ENCODE results near the gene HSPA12B.

The HSPA12B gene

DNA sequence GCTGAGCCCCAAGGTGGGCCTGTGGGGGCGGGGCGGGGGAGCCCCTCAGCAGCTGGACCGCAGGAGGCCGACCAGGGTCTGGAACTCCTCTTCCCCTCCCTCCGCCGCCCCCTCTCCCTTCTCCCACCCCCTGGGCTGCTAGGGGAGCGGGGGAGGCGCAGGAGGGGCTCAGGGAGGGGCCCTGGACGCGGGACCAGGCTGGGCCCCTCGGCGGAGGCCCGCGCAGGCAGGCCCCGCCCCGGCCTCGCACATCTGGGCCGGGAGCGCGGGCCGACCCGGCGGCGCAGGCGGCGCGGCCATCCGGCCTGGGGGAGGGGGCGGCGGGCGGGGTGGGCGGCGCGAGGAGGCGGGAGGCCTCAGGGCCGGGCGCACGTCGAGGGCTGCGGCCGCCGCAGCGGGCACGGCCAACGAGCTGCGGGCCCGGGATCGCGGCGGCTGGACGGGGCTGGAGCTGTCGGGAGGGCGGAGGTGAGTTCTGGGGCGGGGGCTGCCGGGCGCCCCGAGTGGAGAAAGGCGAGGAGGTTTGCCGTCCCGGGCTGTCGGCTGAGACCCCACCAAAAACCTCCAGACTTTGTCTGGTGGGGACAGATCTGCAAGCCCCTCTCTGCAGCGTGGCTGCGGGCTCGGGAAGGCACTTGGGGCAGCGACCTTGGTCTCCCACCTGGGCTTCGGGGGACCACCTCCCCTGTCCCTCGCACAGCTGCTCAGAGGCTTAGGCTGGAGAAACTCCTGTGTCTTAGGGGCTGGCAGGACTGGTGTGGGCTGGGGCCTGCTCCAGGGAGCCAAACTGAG, at the start of gene HSPA12B:
Gene HSPA12B, plus strand, starts transcription at position 359 of the 792 bp plus-strand sequence. CDS start 5,990 bp downstream, outside the sequence.
- H3K9ac ChIP-seq (ENCODE audit: low read length): peak within 1 kb of the TSS; percentile 26
- no peaks in the 10 kb centered on the region for H3K4me1 ChIP-seq (ENCODE audit: control insufficient read depth, insufficient read depth, low read length)
- H3K4me3 ChIP-seq (ENCODE audit: low read length): peak within 1 kb of the TSS; percentile 56
- no peaks in the 10 kb centered on the region for H3K36me3 ChIP-seq (ENCODE audit: control insufficient read depth, insufficient read depth, low read length)
- H3K27me3 ChIP-seq (ENCODE audit: control insufficient read depth, insufficient read depth, low read length): peaks cover 8% of the 10 kb centered on the region
- H3K27ac ChIP-seq (ENCODE audit: low read depth, low read length): peak within 1 kb of the TSS; percentile 11

- H3K36me3 ChIP-seq (ENCODE audit: control insufficient read depth, insufficient read depth, low read length): no peaks in the 10 kb centered on the region
- H3K4me3 ChIP-seq (ENCODE audit: low read length): no peak overlapping the region
- peaks cover 24% of the 10 kb centered on the region for H3K4me1 ChIP-seq (ENCODE audit: control insufficient read depth, insufficient read depth, low read length)
- H3K27me3 ChIP-seq (ENCODE audit: control insufficient read depth, insufficient read depth, low read length): peaks cover 6% of the 10 kb centered on the region
- no peak overlapping the region for H3K27ac ChIP-seq (ENCODE audit: low read depth, low read length)
- no peak overlapping the region for H3K9ac ChIP-seq (ENCODE audit: low read length)
Measured at GRCh38 chr20:3685341-3685740, 47.1 kb upstream of the HSPA12B start.

DNA sequence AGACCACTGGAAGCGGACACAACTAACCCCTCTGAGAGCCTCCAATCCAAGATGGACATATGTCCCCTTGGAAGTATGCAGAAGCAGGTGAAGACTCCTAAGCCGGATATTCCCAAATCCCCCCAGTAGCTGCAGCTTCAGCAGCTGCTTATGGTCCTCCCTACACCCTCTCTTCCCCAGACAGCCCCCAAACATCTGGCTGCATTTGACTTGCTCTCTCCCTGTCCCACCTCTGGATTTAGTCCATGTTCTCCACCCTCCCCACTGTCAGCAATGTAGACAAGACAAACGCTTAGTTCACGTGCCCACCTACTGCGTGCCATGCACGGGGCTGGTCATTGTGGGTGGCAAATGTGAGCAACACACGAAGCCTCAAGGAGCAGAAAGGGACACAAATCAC, 46.1 kb upstream of the HSPA12B start:
- peaks cover 18% of the 10 kb centered on the region for H3K4me1 ChIP-seq (ENCODE audit: control insufficient read depth, insufficient read depth, low read length)
- no peaks in the 10 kb centered on the region for H3K36me3 ChIP-seq (ENCODE audit: control insufficient read depth, insufficient read depth, low read length)
- no peaks in the 10 kb centered on the region for H3K27me3 ChIP-seq (ENCODE audit: control insufficient read depth, insufficient read depth, low read length)
- no peak overlapping the region for H3K9ac ChIP-seq (ENCODE audit: low read length)
- peak overlapping the region; percentile 5 for H3K4me3 ChIP-seq (ENCODE audit: low read length)
- H3K27ac ChIP-seq (ENCODE audit: low read depth, low read length): peak overlapping the region; percentile 77

- peaks cover 18% of the 10 kb centered on the region for H3K4me1 ChIP-seq (ENCODE audit: control insufficient read depth, insufficient read depth, low read length)
- peak overlapping the region; percentile 10 for H3K4me3 ChIP-seq (ENCODE audit: low read length)
- no peaks in the 10 kb centered on the region for H3K36me3 ChIP-seq (ENCODE audit: control insufficient read depth, insufficient read depth, low read length)
- peak overlapping the region; percentile 77 for H3K27ac ChIP-seq (ENCODE audit: low read depth, low read length)
- no peak overlapping the region for H3K9ac ChIP-seq (ENCODE audit: low read length)
- no peaks in the 10 kb centered on the region for H3K27me3 ChIP-seq (ENCODE audit: control insufficient read depth, insufficient read depth, low read length)
Measured at GRCh38 chr20:3686867-3687321, 45.6 kb upstream of the HSPA12B start.

- H3K36me3 ChIP-seq (ENCODE audit: control insufficient read depth, insufficient read depth, low read length): no peaks in the 10 kb centered on the region
Measured at GRCh38 chr20:3687655-3688054, 44.8 kb upstream of the HSPA12B start.

GRCh38 chr20:3689978-3690377, 42.5 kb upstream of the HSPA12B start:
- H3K27ac ChIP-seq (ENCODE audit: low read depth, low read length): no peak overlapping the region
- no peaks in the 10 kb centered on the region for H3K36me3 ChIP-seq (ENCODE audit: control insufficient read depth, insufficient read depth, low read length)
- H3K27me3 ChIP-seq (ENCODE audit: control insufficient read depth, insufficient read depth, low read length): no peaks in the 10 kb centered on the region
- no peak overlapping the region for H3K4me3 ChIP-seq (ENCODE audit: low read length)
- peaks cover 18% of the 10 kb centered on the region for H3K4me1 ChIP-seq (ENCODE audit: control insufficient read depth, insufficient read depth, low read length)
- no peak overlapping the region for H3K9ac ChIP-seq (ENCODE audit: low read length)

More at GRCh38 chr20:3687655-3688054, 44.8 kb upstream of the HSPA12B start:
- H3K9ac ChIP-seq (ENCODE audit: low read length): no peak overlapping the region
- H3K27ac ChIP-seq (ENCODE audit: low read depth, low read length): peak overlapping the region; percentile 76
- no peaks in the 10 kb centered on the region for H3K27me3 ChIP-seq (ENCODE audit: control insufficient read depth, insufficient read depth, low read length)
- peaks cover 18% of the 10 kb centered on the region for H3K4me1 ChIP-seq (ENCODE audit: control insufficient read depth, insufficient read depth, low read length)
- H3K4me3 ChIP-seq (ENCODE audit: low read length): no peak overlapping the region

DNA sequence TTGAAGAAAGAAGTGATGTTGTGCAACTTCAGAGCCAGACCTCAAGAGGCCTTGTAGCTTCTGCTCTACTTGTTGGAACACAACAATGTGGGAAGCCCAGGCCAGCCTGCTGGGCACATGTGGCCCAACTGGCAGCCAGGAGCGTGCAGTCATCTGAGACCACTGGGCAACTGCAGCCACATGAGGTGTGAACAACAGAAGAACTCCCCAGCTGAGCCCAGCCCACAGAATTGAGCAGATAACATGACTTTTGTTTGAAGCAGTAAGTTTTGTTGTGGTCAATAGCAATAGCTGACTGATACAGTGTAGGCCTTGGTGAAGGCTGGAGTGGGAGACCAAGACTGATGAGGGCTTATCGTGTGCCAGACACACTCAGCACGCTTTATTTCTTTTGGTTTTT, 42.1 kb upstream of the HSPA12B start:
- peaks cover 18% of the 10 kb centered on the region for H3K4me1 ChIP-seq (ENCODE audit: control insufficient read depth, insufficient read depth, low read length)
- no peaks in the 10 kb centered on the region for H3K36me3 ChIP-seq (ENCODE audit: control insufficient read depth, insufficient read depth, low read length)
- H3K27ac ChIP-seq (ENCODE audit: low read depth, low read length): no peak overlapping the region
- no peak overlapping the region for H3K9ac ChIP-seq (ENCODE audit: low read length)
- no peaks in the 10 kb centered on the region for H3K27me3 ChIP-seq (ENCODE audit: control insufficient read depth, insufficient read depth, low read length)
- H3K4me3 ChIP-seq (ENCODE audit: low read length): no peak overlapping the region

DNA sequence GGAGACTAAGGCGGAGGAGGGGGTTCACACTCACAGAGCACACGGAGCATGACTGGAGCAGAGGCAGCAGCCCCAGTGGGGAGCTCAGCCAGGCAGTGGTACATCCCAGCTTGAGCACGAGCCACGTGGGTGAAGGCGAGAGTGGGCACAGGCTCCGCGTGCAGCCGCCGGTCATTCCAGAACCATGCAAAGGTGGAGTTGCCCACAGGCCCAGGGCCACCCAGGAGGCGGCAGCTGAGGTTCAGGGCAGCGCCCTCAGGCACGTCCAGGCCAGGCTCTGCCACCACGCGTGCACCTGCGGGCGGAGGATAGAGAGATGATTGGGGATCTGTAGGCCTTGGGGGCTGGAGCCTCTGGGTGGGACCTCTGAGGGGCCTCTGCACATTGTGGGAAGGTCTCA, 41.2 kb upstream of the HSPA12B start:
- Histone ChIP-seq H3K4me3 (ENCODE audit: low read length) (no peak overlapping the region), H3K27ac (ENCODE audit: low read depth, low read length) (no peak overlapping the region), H3K9ac (ENCODE audit: low read length) (no peak overlapping the region), H3K36me3 (ENCODE audit: control insufficient read depth, insufficient read depth, low read length) (no peaks in the 10 kb centered on the region), H3K4me1 (ENCODE audit: control insufficient read depth, insufficient read depth, low read length) (peaks cover 13% of the 10 kb centered on the region), H3K27me3 (ENCODE audit: control insufficient read depth, insufficient read depth, low read length) (no peaks in the 10 kb centered on the region)

DNA sequence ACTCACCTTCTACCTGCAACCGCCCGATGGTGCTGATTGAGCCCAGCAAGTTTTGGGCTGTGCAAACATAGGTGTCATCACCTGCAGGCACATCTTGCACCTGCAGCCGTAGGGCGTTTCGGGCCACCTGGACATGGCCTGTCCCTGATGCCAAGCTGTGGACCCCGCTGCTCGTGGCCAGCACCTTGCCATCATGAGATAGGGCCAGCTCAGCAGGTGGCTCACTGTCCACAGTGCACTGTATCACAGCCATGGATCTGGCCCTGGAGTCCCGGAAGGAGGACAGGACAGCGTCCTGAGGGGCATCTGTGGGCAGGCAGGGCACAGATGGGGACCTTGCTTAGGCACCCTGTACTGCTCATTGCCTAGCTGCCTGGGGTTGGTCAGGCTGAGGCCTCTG, 40.6 kb upstream of the HSPA12B start:
- Histone ChIP-seq H3K4me3 (ENCODE audit: low read length) (no peak overlapping the region), H3K9ac (ENCODE audit: low read length) (no peak overlapping the region), H3K27ac (ENCODE audit: low read depth, low read length) (no peak overlapping the region), H3K27me3 (ENCODE audit: control insufficient read depth, insufficient read depth, low read length) (no peaks in the 10 kb centered on the region), H3K36me3 (ENCODE audit: control insufficient read depth, insufficient read depth, low read length) (no peaks in the 10 kb centered on the region), H3K4me1 (ENCODE audit: control insufficient read depth, insufficient read depth, low read length) (peaks cover 9% of the 10 kb centered on the region)

- no peak overlapping the region for H3K9ac ChIP-seq (ENCODE audit: low read length)
- no peak overlapping the region for H3K4me3 ChIP-seq (ENCODE audit: low read length)
- H3K4me1 ChIP-seq (ENCODE audit: control insufficient read depth, insufficient read depth, low read length): peaks cover under 1% of the 10 kb centered on the region
- H3K27ac ChIP-seq (ENCODE audit: low read depth, low read length): no peak overlapping the region
- H3K27me3 ChIP-seq (ENCODE audit: control insufficient read depth, insufficient read depth, low read length): no peaks in the 10 kb centered on the region
- no peaks in the 10 kb centered on the region for H3K36me3 ChIP-seq (ENCODE audit: control insufficient read depth, insufficient read depth, low read length)
Measured at GRCh38 chr20:3692706-3693294, 39.7 kb upstream of the HSPA12B start.

DNA sequence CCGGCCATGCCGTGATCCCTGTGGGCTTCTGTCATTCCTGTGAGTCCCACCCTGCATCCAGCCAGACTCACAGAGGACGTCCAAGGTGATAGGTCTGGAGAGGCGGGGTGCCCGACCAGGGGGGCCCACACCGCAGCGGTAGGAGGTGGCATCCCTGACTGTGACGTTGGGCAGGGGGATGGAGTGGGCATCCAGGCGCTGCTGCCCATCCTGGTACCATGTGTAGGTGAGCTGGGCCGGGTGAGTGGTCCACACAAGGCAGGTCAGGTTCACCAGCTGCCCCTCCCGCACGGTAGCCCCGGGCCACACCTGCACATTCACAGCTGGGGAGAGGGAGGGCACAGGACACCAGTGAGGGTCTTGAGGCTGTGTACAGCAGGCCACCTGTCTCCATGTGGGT, 39.1 kb upstream of the HSPA12B start:
- Histone ChIP-seq H3K9ac (ENCODE audit: low read length) (no peak overlapping the region), H3K36me3 (ENCODE audit: control insufficient read depth, insufficient read depth, low read length) (no peaks in the 10 kb centered on the region), H3K27ac (ENCODE audit: low read depth, low read length) (no peak overlapping the region), H3K4me1 (ENCODE audit: control insufficient read depth, insufficient read depth, low read length) (no peaks in the 10 kb centered on the region), H3K4me3 (ENCODE audit: low read length) (no peak overlapping the region), H3K27me3 (ENCODE audit: control insufficient read depth, insufficient read depth, low read length) (no peaks in the 10 kb centered on the region)

DNA sequence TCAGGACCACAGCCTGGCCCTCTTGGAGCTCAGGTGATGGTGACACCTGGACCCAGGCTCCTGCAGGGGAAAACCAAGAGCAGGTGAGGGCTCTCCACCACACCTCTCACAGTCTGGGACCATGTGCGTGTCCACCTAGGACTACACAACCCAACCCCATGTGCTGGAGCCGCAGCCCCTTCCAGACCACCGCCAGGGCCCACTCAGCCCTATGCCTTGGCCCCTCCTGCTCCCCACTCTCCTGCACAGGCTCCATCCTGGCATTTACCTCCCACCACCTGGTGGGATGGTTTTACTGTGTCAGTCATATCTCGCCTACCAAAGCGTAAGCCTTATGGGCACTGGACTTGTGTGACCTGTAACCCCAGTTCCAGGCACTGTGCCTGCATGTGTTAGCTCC, 37.6 kb upstream of the HSPA12B start:
- no peak overlapping the region for H3K27ac ChIP-seq (ENCODE audit: low read depth, low read length)
- H3K9ac ChIP-seq (ENCODE audit: low read length): no peak overlapping the region
- no peaks in the 10 kb centered on the region for H3K4me1 ChIP-seq (ENCODE audit: control insufficient read depth, insufficient read depth, low read length)
- H3K36me3 ChIP-seq (ENCODE audit: control insufficient read depth, insufficient read depth, low read length): no peaks in the 10 kb centered on the region
- H3K27me3 ChIP-seq (ENCODE audit: control insufficient read depth, insufficient read depth, low read length): no peaks in the 10 kb centered on the region
- no peak overlapping the region for H3K4me3 ChIP-seq (ENCODE audit: low read length)

DNA sequence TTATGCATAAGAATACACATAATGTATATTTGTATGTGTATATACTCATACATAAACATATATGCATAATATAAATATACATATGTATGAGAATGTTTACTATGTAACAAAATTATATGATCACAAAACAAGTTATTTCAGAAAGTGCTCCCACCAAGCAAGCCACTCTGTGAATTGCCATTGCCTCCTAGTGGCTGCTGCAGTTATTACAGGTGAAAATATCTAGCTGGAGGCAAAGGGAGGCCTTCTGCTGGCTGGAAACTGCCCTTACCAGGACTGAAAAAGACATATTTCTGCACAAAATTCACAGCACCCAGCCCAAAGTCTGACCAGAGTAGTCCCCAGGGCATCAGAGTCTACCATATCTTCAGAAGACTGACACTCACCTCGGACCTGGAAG, 36.3 kb upstream of the HSPA12B start:
- Histone ChIP-seq H3K36me3 (ENCODE audit: control insufficient read depth, insufficient read depth, low read length) (no peaks in the 10 kb centered on the region), H3K9ac (ENCODE audit: low read length) (no peak overlapping the region), H3K27ac (ENCODE audit: low read depth, low read length) (no peak overlapping the region), H3K27me3 (ENCODE audit: control insufficient read depth, insufficient read depth, low read length) (no peaks in the 10 kb centered on the region), H3K4me1 (ENCODE audit: control insufficient read depth, insufficient read depth, low read length) (no peaks in the 10 kb centered on the region), H3K4me3 (ENCODE audit: low read length) (no peak overlapping the region)

All from rectal smooth muscle tissue (tissue), 1 donor.